ENCODE results near the gene RPE65.

Gene RPE65

DNA sequence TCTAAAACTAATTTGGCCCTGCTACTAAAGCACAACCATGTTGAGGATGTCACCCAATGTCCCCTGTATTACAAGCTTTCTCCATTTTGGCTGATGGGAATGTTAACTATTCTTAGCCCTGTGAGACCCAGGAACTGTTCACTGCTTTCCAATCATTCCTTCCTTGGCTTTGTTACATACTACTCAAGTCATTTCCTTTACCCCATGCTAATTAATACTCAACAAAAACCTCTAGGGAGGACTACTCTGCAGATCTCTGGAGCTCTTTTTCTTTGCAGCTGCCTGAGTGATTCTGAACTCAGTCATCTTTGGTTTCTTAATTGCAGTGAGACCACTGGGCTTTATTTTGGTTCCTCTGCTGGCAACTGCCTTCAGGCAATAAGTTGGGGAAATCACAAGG, 23.3 kb upstream of the RPE65 start:
- H3K4me3 ChIP-seq (ENCODE audit: control insufficient read depth, low read depth, low read length), result no peak overlapping the region
- TF ChIP-seq, protein P1, sequence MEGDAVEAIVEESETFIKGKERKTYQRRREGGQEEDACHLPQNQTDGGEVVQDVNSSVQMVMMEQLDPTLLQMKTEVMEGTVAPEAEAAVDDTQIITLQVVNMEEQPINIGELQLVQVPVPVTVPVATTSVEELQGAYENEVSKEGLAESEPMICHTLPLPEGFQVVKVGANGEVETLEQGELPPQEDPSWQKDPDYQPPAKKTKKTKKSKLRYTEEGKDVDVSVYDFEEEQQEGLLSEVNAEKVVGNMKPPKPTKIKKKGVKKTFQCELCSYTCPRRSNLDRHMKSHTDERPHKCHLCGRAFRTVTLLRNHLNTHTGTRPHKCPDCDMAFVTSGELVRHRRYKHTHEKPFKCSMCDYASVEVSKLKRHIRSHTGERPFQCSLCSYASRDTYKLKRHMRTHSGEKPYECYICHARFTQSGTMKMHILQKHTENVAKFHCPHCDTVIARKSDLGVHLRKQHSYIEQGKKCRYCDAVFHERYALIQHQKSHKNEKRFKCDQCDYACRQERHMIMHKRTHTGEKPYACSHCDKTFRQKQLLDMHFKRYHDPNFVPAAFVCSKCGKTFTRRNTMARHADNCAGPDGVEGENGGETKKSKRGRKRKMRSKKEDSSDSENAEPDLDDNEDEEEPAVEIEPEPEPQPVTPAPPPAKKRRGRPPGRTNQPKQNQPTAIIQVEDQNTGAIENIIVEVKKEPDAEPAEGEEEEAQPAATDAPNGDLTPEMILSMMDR (IDR thresholded peaks at IDR 0.05; ENCODE audit: control insufficient read depth, insufficient read depth, low read depth, low read length, missing control alignments), result no peak
- no peak for DNase-seq (ENCODE audit: low read depth)

DNA sequence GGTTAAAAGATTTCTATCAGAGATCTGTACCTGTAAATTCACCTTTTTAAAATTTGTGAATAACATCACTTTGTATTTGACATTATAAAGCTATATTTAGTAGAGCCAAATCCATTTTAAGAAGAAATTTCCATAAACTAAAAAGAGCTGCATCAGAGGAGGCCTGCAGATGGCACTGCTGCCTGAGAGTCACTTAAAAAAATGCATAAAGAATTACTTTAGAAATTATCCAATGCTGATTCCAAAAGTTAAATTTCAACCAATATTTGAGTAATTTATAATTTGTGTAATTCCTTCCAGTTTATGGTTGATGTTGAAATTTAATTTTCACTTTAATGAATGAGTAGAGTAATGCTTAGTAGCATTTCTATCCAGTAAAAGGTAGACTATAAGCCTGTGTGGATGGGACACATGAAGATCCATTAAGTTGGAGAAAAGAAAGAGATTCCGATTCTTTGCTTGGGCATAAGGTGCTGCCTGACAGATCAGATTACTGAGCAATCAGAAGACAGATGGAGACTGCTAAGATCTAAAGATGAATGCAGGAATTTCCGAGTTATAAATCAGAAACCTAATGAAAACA, 20.7 kb upstream of the RPE65 start:
- TF ChIP-seq, protein P1 (IDR thresholded peaks at IDR 0.05; ENCODE audit: control insufficient read depth, insufficient read depth, low read depth, low read length, missing control alignments), result peak; percentile 72
- DNase-seq (ENCODE audit: low read depth), result no peak
- no peak overlapping the region for H3K4me3 ChIP-seq (ENCODE audit: control insufficient read depth, low read depth, low read length)

DNA sequence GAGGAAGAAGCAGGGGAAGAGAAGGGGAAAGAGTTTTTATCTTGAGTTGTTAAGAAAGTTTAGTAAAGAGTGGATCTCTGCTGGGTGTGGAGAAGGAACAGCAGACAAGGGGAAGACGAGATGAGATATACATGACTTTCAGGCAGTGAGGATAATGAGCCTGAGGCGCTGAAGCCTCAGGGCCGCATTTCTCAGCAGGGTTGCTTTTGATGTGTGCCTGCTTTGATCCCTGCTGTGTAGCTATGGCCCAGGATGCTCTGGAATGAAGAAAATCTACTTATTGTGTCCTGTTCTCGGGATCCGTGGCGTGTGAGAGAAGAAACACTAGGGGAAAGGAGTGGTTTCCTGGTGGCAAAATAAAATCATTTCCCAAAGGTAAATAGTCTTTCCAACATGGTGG, 15.1 kb upstream of the RPE65 start:
- TF ChIP-seq, protein P1 (IDR thresholded peaks at IDR 0.05; ENCODE audit: control insufficient read depth, insufficient read depth, low read depth, low read length, missing control alignments), result no peak
- no peak for DNase-seq (ENCODE audit: low read depth)

DNA sequence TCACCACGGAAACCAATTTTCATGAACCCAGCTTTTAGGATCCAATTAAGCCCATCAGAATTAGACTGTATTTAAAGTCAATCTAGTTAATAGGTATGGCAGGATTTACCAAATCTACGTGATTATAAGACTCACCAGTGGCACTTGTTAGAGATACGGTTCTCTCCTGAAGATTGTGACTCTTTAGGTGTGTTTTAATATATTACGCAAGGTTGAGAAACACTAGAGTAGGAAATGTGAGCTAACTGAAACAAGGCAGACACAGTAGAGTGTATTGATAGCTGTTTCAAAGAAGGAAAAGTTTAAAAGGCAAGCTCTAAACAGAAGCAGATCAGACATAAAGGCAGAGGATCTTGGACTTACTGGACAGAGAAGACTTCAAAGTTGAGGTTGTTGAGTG, 11.2 kb upstream of the RPE65 start:
- TF ChIP-seq, protein P1 (IDR thresholded peaks at IDR 0.05; ENCODE audit: control insufficient read depth, insufficient read depth, low read depth, low read length, missing control alignments), result no peak
- DNase-seq (ENCODE audit: low read depth), result no peak
- no peak overlapping the region for H3K4me3 ChIP-seq (ENCODE audit: control insufficient read depth, low read depth, low read length)

More for the DNA sequence above, 15.1 kb upstream of the RPE65 start:
- no peak overlapping the region for H3K4me3 ChIP-seq (ENCODE audit: control insufficient read depth, low read depth, low read length)

DNA sequence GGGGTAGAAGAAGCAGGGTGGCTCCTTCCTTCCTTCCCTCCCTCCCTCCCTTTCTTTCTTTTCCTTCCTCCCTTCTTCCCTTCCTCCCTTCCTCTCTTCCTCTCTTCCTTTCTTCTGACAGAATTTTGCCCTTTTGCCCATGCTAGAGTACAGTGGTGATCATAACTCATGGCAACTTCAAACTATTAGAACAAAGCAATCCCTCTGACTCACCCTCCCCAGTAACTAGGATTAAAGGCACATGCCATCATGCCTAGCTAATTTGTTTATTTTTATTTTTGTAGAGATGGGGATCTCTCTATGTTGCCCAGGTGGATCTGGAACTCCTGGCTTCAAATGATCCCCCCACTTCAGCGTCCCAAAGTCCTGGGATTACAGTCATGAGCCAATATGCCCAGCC, 10.0 kb upstream of the RPE65 start:
- H3K4me3 ChIP-seq (ENCODE audit: control insufficient read depth, low read depth, low read length), result no peak overlapping the region
- DNase-seq (ENCODE audit: low read depth), result no peak
- TF ChIP-seq, protein P1 (IDR thresholded peaks at IDR 0.05; ENCODE audit: control insufficient read depth, insufficient read depth, low read depth, low read length, missing control alignments), result no peak

DNA sequence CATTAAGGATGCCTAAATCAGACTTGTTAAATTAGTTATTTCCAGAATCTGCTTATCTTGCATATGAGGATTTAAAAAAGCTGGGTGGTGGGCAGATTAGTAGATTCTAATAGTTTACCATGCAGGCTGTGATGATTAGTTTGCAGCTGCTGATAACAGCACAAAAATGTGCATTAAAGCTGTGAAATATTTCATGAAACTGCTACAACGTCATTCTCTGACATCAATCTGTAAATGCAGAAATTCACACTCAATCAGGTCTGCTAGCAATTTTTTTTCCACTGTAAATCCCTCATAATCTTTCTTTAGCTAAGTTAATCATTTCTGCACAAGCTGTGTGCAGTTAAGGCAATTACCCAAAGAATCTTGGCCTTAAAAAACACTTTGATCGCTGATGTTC, 9.3 kb upstream of the RPE65 start:
- TF ChIP-seq, protein P1 (IDR thresholded peaks at IDR 0.05; ENCODE audit: control insufficient read depth, insufficient read depth, low read depth, low read length, missing control alignments), result no peak
- no peak overlapping the region for H3K4me3 ChIP-seq (ENCODE audit: control insufficient read depth, low read depth, low read length)
- no peak for DNase-seq (ENCODE audit: low read depth)

DNA sequence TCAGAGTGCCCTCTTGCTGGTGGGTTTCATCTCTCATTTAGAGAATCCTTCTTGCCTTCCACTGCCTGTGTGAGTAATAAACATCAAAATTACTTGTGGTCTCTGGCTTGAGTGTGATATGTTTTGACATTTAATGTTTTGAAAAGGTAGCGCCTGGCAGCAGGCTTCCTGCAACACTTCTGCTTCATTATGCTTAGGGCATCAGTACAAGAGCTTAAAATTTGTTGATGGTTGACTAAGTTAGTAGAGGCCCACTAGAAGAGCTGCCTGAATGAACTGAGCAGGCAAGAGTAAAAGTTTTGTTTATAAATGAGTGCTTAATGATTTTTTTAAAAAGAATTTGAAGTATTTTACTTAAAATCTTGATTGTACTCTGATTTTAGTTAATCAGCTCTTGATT, 6.4 kb upstream of the RPE65 start:
- TF ChIP-seq, protein P1 (IDR thresholded peaks at IDR 0.05; ENCODE audit: control insufficient read depth, insufficient read depth, low read depth, low read length, missing control alignments), result no peak
- no peak for DNase-seq (ENCODE audit: low read depth)
- H3K4me3 ChIP-seq (ENCODE audit: control insufficient read depth, low read depth, low read length), result no peak overlapping the region

All from AG09309 (cell line).